ENCODE measurements around the gene PTPRN2. TPM values are rescaled to one million over a fixed set of nuclear protein-coding genes. Genes with fewer than 3 reads are reported as not detected.

PTPRN2 gene
- polyA plus RNA-seq, 1 donor from 2014 or later = 1.6 TPM

DNA sequence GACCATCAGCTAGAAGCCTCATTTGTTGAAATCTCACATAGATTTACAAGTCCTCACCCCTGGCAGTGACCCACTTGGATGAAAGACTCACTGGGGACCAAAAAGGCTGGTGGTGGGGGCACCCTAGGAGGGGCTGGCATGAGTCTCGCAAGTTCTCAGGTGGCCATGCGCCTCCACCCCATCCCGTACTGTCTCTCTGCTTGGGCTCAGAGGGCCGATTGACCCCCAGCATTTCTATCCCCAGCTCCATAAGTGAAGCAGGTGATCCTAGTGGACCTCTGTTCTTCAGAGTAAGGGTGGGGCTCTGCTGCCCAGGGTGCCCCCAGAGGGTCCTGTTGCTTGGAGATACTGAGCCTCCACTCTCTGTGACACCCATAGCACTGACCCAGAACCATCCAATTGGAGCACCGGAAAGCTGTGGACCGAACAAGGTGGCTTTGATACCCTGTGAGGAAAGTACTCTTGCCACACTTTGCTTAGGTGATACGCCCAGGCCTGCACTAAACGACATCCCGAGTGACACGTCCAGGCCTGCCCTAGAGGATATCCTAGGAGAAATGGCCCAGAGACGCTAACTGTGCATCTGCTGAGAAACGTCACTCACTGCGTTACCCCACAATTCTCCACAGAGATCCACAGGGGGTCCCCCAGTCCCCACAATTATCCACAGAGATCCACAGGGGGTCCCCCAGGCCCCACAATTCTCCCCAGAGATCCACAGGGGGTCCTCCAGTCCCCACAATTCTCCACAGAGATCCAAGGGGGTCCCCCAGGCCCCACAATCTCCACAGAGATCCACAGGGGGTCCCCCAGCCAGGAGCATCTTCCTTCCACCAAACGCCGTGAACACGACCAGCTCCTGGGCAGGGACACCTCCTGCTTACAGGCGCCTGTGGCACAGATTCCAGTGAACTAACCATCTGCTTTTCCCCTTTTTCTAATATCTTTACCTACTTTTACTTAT, 262.9 kb downstream of the PTPRN2 start:
- H3K27ac Mint-ChIP-seq = no peak overlapping the region
- peaks cover 0 to 2% (median 0%) of the 10 kb centered on the region in 3 donors for H3K4me1 Mint-ChIP-seq
- no peak overlapping the region for H3K4me3 Mint-ChIP-seq
- H3K36me3 Mint-ChIP-seq = no peaks in the 10 kb centered on the region
- peaks cover 5 to 12% (median 12%) of the 10 kb centered on the region in 3 donors for H3K9me3 Mint-ChIP-seq
- no peaks in the 10 kb centered on the region for H3K27me3 Mint-ChIP-seq

DNA sequence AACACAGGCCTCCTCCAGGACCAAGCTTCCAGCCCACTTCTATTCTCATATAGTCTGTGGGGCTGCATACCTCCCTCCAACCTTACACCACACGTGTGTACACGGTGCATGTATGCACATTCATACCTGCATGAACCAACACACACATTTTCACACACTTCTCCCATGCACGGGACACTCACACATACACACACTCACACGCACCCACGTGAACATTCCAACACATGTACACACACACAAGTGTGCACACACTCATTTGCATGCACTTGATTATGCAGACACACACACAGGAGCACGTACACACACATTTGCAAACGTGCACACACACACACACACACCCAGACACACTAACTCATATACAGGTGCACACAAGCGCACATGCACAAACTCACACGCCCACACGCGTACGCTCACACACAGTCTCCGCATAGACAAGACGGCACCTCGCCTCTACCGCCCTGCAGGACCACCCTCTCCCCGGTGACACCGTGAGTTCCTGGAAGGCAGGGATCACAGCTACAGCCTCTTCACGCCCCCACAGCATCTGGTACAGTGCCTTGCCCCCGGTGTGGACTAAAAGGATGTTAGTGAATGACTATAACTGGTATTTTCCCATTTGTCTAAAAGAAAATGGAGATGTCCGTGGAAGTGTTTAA, 263.8 kb downstream of the PTPRN2 start:
- H3K4me1 Mint-ChIP-seq = peaks cover 0 to 2% (median 0%) of the 10 kb centered on the region in 3 donors
- H3K27me3 Mint-ChIP-seq = no peaks in the 10 kb centered on the region
- no peaks in the 10 kb centered on the region for H3K36me3 Mint-ChIP-seq
- no peak overlapping the region for H3K27ac Mint-ChIP-seq
- H3K9me3 Mint-ChIP-seq = peaks cover 5 to 12% (median 12%) of the 10 kb centered on the region in 3 donors
- H3K4me3 Mint-ChIP-seq = no peak overlapping the region

DNA sequence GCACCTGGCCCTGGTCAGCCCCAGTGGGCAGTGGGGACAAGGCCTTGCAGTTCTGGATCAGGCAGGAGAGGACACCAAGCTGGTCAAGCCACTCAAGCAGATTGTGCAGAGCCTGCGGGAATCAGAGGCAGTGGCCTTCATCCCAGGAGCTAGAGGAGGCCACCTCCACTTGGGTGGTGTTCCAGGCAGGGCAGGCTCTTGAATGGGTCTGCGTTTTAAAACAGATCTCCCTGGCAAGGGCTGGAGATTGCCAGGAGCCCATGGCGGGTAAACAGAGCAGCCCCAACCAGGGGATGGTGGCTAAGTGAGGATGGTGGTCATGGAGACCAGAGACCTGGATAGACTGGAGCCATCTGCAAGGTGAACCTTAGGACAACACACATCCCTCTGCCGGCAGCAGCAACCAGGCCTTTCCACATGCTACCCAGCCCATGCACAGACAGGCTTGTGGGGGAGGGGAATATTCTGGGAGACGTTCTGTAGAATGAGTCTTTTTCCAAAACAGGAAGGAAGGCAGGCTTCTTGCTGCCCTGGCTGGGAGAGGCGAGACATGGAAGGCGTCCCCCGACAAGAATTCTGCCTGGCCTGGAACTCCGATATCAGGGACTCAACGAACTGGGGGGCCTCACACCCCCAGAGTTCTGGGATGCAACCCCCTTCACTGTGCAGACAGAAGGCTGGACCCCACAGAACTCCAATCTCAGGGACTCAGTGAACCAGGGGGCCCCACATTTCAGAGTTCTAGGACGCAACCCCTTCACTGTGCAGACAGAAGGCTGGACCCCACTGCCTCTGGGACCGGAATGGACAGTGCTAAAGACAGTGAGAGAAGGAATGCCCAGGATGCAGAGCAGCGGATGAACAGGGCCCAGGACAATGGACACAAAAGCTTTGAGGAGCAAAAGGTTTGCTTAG, 264.8 kb downstream of the PTPRN2 start:
- Mint-ChIP-seq H3K4me3 (no peak overlapping the region), H3K9me3 (peaks cover 5 to 12% (median 12%) of the 10 kb centered on the region in 3 donors), H3K27ac (no peak overlapping the region), H3K4me1 (peaks cover 0 to 2% (median 0%) of the 10 kb centered on the region in 3 donors), H3K27me3 (no peaks in the 10 kb centered on the region), H3K36me3 (no peaks in the 10 kb centered on the region)

DNA sequence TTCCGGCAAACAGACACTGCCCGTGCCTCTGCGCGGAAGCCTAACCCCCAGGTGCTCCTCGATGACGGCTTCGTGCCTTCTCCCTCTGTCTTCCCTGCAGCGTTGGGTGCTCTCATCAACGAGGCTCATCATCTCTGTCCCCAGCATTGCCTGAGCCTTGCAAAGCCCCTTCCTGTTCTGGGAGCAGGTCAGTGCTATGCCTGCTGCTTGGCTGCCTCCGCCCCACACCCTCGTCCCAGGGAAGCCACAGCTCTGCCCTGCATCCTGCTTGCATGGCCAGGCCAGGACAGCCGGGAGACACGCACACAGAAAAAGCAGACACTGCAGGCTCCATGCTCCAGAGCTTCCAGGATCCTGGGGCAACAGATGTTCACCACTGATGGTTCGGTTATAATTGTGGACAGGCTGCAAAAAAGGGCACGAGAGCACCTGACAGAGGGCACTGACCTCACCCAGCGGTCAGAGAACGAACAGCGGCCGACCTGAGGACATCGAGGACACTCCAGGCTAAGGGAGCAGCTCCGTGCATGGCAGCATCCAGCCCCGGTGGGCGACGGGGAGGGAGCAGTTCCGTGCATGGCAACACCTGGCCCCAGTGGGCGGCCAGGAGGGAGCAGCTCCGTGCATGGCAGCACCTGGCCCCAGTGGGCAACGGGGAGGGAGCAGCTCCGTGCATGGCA, 265.5 kb downstream of the PTPRN2 start:
- Mint-ChIP-seq H3K4me1 (peaks cover 0 to 2% (median 0%) of the 10 kb centered on the region in 3 donors), H3K27me3 (peaks cover 1% of the 10 kb centered on the region), H3K36me3 (no peaks in the 10 kb centered on the region), H3K27ac (no peak overlapping the region), H3K9me3 (peaks cover 5 to 9% (median 6%) of the 10 kb centered on the region in 3 donors), H3K4me3 (no peak overlapping the region)

DNA sequence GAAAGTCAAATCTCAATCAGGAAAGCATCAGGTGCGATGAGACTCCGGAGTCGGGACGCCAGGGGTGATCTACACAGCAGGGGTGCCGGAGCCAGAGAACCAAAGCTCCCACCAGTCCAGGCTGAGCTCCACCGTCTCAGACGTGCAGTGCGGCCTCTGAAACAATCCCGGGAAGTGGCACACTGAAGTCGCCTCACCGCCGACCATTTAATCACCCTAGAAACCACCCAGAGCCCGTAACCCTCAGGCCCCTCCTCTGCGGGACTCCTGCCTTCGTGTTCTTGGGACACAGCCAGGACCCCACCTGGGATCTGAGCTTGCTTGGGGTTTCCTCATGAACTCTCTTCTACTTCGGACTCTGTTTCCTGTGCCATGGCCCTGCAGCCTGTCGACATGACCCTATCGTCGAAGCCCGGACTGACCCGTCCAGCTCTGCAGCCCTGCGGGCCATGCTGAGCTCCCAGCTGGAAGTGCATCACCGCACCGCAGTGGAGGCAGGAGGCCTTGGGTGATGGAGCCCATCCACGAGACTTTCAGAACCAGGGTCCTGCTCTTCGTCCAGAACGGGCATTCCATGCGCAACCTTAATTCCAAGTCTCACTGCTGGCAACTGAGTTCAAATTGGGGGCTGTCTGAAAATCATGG, 266.4 kb downstream of the PTPRN2 start:
- Mint-ChIP-seq H3K4me3 (no peak overlapping the region), H3K4me1 (no peaks in the 10 kb centered on the region), H3K9me3 (peaks cover 0 to 2% (median 1%) of the 10 kb centered on the region in 3 donors), H3K27ac (no peak overlapping the region), H3K36me3 (no peaks in the 10 kb centered on the region), H3K27me3 (peaks cover 1% of the 10 kb centered on the region)

DNA sequence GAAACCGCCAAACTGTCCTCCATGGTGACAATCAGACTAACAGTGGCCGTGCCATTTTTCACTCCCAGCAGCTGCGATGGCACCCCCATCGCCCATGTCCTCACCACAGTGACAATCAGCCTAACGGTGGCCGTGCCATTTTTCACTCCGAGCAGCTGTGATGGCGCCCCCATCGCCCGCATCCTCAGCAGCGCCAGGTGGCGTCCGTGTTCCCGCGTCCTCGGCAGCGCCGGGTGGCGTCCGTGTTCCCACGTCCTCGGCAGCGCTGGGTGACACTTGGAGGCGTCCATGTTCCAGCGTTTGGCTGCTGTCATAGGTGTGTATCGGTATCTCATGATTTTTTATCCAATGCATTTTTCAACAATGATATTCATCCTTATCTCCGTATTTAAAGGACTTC, 267.3 kb downstream of the PTPRN2 start:
- Mint-ChIP-seq H3K4me1 (no peaks in the 10 kb centered on the region), H3K9me3 (peaks cover 0 to 2% (median 1%) of the 10 kb centered on the region in 3 donors), H3K36me3 (peaks cover 2% of the 10 kb centered on the region), H3K4me3 (no peak overlapping the region), H3K27ac (no peak overlapping the region), H3K27me3 (peaks cover 1% of the 10 kb centered on the region)

DNA sequence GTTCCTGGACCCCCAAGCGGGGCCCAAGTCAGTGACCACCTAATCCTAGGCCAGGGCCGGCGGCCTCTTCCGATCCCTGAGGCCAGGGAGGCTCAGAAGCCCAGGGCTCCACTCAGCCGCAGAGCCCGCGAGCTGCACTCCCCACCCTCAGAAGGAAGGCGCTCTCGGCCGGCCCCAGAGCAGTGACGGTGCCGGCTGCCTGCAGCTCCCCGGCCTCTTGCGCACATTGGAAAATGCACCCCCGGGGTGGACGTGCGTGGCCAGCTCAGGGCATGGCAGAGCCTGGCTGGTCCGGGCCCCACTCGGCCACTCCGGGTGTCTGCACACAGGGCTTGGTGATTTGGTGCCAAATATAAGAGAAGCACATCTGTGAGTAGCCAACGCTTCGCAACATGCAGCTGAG, 269.1 kb downstream of the PTPRN2 start:
- no peak overlapping the region for H3K4me3 Mint-ChIP-seq
- peaks cover 3% of the 10 kb centered on the region for H3K27me3 Mint-ChIP-seq
- H3K36me3 Mint-ChIP-seq = peaks cover 2% of the 10 kb centered on the region
- no peak overlapping the region for H3K27ac Mint-ChIP-seq
- peaks cover 0 to 4% (median 0%) of the 10 kb centered on the region in 3 donors for H3K9me3 Mint-ChIP-seq
- H3K4me1 Mint-ChIP-seq = no peaks in the 10 kb centered on the region

DNA sequence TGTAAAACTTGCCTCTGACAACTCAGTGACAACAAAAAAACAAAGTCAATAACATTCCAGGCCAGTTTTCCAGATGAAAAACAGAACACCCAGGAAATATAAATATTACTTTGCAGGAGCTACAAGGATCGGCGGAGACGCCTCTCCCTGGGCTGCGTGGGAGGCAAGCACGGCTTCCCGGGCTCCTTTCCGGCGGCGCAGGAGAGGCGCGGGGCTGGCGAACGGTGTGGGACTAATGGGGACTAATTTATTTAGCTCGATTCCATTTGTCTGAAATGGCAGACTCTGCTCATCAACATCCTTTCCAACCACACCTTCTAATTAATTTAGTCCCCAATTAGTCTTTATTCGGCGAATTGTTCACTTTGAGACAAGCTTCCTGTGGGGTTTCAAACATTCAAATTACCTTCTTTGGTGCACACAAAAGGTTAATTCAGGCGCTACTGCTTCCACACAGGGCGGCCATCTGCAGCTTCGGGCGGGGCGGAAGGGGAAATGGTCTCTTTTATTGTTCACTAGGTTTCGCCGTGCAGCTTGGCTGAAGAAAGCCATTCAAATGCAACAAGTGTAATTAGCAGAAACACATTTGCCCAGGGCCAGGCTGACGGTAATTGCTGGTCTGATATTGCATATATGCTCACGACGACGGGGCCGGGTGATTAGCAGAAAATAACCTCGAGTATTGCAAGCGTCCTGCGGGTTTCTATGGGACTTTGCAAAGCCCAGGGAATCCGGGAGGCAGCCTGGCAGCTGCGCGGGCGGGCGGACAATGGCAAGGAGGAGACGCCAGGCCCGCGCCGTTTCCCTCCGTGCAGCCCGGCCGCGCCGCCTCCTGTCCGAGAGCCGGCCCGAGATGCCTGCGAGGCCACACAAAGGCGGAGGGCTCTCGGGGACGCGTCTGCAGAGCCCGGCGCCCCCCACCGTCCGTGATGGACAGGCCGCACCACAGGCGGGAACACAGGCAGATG, 270.1 kb downstream of the PTPRN2 start:
- Mint-ChIP-seq H3K36me3 (peaks cover 2% of the 10 kb centered on the region), H3K9me3 (peaks cover under 1 to 4% (median 1%) of the 10 kb centered on the region in 3 donors), H3K27me3 (peaks cover 3% of the 10 kb centered on the region), H3K4me3 (no peak overlapping the region), H3K27ac (no peak overlapping the region), H3K4me1 (no peaks in the 10 kb centered on the region)

DNA sequence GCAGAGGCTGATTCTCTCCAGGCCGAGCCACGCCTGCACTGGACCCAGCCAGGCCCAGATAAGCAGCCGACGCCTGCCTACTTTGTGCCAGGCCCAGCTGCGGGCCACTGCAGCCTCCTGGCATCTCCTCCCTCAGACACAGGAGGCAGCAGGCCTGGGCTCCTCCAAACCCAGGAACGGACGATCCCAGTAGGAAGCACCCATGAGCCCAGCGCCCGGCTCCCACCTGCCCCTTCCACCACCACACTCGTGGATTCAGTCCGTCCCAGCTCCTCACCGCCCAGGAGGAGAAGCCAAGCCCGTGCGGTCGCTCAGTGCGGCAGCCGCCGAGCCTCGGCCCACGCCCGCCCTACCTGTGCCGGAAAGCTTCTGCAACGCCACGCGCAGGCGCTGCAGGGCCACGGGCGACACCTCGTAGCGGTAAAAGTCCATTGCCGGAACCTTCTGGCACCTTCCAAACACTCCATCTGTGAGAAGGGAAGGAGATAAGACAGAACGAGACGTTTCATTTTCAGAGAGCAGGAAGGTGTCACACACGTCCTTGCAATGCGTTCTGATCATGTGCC, 271.1 kb downstream of the PTPRN2 start:
- H3K4me1 Mint-ChIP-seq = no peaks in the 10 kb centered on the region

DNA sequence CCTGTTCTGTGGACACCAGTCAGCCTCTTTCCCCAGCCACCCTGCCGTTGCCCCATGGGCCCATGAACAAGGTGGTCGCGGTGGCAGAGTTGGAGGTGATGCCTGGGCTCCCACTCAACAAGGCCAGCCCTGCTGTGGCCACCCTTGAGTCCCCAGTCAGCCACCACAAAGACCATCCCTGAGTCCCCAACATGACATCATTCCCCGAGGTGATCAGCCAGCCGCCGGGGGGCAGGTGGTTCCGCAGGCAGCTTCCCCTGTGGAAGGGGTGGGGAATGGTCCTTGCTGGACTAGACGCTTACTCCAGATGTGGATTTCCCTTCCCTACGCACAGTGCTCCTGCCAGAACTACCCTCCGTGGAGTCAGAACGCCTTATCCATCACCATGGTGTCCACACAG, 271.7 kb downstream of the PTPRN2 start:
- H3K4me3 Mint-ChIP-seq = no peak overlapping the region
- H3K36me3 Mint-ChIP-seq = peaks cover 2% of the 10 kb centered on the region
- H3K27ac Mint-ChIP-seq = no peak overlapping the region
- no peaks in the 10 kb centered on the region for H3K4me1 Mint-ChIP-seq
- peaks cover 3% of the 10 kb centered on the region for H3K27me3 Mint-ChIP-seq
- peaks cover 3 to 8% (median 4%) of the 10 kb centered on the region in 3 donors for H3K9me3 Mint-ChIP-seq

More for the DNA sequence above, 271.1 kb downstream of the PTPRN2 start:
- Mint-ChIP-seq H3K27ac (no peak overlapping the region), H3K9me3 (peaks cover 3 to 8% (median 4%) of the 10 kb centered on the region in 3 donors), H3K36me3 (peaks cover 2% of the 10 kb centered on the region), H3K4me3 (no peak overlapping the region), H3K27me3 (peaks cover 3% of the 10 kb centered on the region)

DNA sequence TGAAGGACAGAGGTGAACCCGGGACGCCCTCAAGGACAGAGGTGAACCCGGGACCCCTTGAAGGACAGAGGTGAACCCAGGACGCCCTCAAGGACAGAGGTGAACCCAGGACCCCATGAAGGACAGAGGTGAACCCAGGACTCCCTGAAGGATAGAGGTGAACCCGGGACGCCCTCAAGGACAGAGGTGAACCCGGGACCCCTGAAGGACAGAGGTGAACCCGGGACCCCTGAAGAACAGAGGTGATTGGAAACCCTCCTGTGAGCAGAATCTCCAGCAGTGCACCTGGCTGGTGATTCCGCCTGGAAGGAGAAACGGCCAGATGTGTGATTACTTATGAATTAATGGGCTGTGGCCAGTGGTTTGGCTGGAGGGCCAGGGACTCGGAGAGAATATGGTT, 272.3 kb downstream of the PTPRN2 start:
- H3K27me3 Mint-ChIP-seq = peaks cover 3% of the 10 kb centered on the region
- H3K4me3 Mint-ChIP-seq = no peak overlapping the region
- H3K4me1 Mint-ChIP-seq = no peaks in the 10 kb centered on the region
- H3K36me3 Mint-ChIP-seq = peaks cover 2% of the 10 kb centered on the region
- H3K27ac Mint-ChIP-seq = no peak overlapping the region
- peaks cover 2 to 8% (median 3%) of the 10 kb centered on the region in 3 donors for H3K9me3 Mint-ChIP-seq

DNA sequence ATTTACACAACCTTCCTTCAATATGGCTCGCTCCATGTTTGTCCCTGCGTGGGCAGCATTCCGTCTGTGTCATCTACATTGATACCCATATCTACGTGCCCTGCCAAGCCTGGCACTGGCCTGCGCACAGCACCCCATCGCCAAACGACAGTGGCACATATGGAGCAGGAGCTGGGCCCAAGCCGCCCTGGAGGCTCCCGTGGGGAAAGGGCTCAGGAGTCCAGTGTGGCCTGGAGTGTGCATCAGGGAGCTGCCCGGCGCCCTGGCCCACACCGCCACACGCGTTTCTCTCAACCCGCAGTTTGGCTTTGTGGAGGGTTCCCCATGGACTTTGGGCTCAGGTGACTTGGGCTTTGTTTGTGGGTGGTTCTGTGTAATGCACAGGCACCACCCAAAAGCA, 273.2 kb downstream of the PTPRN2 start:
- peaks cover 2% of the 10 kb centered on the region for H3K36me3 Mint-ChIP-seq
- H3K4me3 Mint-ChIP-seq = no peak overlapping the region
- H3K27me3 Mint-ChIP-seq = peaks cover 3% of the 10 kb centered on the region
- peaks cover 3 to 15% (median 7%) of the 10 kb centered on the region in 3 donors for H3K9me3 Mint-ChIP-seq
- H3K4me1 Mint-ChIP-seq = no peaks in the 10 kb centered on the region
- no peak overlapping the region for H3K27ac Mint-ChIP-seq
